Activated CD8-positive, alpha-beta T cell treated with anti-CD3 and anti-CD28 coated beads for 36 hours (primary cell): ENCODE results near the gene C3orf70. TPM values are rescaled to one million over a fixed set of nuclear protein-coding genes. Genes with fewer than 3 reads are reported as not detected.

Experiments used
- ATAC-seq: fragments of 200-7000 bp; cut with Tn5 transposase; one replicate; pipeline ENCODE4 v1.10.0; 2021; ENCODE audit warnings: mild to moderate bottlenecking, moderate library complexity
- CTCF ChIA-PET: fragments of 350-600 bp; sonication (Branson Sonifier 250); formaldehyde crosslinking; loops from one replicate; lab custom pipeline; 2021; ENCODE audit warnings: antibody characterized with exemption; lab: Charles Lee
- POLR2A ChIA-PET: fragments of 350-600 bp; sonication (Branson Sonifier 250); formaldehyde crosslinking; loops from one replicate; lab custom pipeline; 2021; ENCODE audit warnings: antibody characterized with exemption; lab: Charles Lee
- DNase-seq: peaks from one replicate; pipeline ENCODE4 v3.0.0-alpha.2; 2020
- H3K27ac Mint-ChIP-seq: one replicate; pipeline ENCODE4 v1.8.0; 2021; ENCODE audit warnings: mild to moderate bottlenecking, mixed read lengths
- H3K27me3 Mint-ChIP-seq: one replicate; pipeline ENCODE4 v1.8.0; 2021; ENCODE audit warnings: mixed read lengths
- H3K36me3 Mint-ChIP-seq: one replicate; pipeline ENCODE4 v1.8.0; 2021; ENCODE audit warnings: low read depth, mixed read lengths
- H3K4me1 Mint-ChIP-seq: one replicate; pipeline ENCODE4 v1.8.0; 2021; ENCODE audit warnings: low read depth, mixed read lengths
- H3K4me3 Mint-ChIP-seq: one replicate; pipeline ENCODE4 v1.8.0; 2021; ENCODE audit warnings: mild to moderate bottlenecking, moderate library complexity, mixed read lengths
- H3K9me3 Mint-ChIP-seq: one replicate; pipeline ENCODE4 v1.8.0; 2021; ENCODE audit warnings: mixed read lengths
- intact Hi-C: fragments of 100-400 bp; cut with micrococcal nuclease; formaldehyde crosslinking; loops from one replicate; pipeline ENCODE4 v1.10.0; 2022
- total RNA-seq, 2 experiments: library from RNA; stranded (reverse); gene quantifications; one replicate each; pipeline ENCODE4 v1.2.3, GENCODE V29; 2021
- TF ChIP-seq, protein P1 (sequence below): fragments of 200-600 bp; IDR thresholded peaks from one replicate; pipeline ENCODE4 v1.8.0; 2022; ENCODE audit warnings: antibody characterized with exemption, mild to moderate bottlenecking

C3orf70 gene
- total RNA-seq, 2 experiments from 2014 or later = 0.04 TPM; not detected in 1

- POLR2A ChIA-PET = no interaction called here
- Mint-ChIP-seq H3K36me3 (no peaks in the 10 kb centered on the region), H3K27ac (no peak overlapping the region), H3K4me1 (no peaks in the 10 kb centered on the region), H3K27me3 (peaks cover 2% of the 10 kb centered on the region), H3K9me3 (peaks cover 3% of the 10 kb centered on the region), H3K4me3 (no peak overlapping the region)
- intact Hi-C loops = no loop called here
- DNase-seq (no peak), ATAC-seq (no peak)
- TF ChIP-seq, protein P1, sequence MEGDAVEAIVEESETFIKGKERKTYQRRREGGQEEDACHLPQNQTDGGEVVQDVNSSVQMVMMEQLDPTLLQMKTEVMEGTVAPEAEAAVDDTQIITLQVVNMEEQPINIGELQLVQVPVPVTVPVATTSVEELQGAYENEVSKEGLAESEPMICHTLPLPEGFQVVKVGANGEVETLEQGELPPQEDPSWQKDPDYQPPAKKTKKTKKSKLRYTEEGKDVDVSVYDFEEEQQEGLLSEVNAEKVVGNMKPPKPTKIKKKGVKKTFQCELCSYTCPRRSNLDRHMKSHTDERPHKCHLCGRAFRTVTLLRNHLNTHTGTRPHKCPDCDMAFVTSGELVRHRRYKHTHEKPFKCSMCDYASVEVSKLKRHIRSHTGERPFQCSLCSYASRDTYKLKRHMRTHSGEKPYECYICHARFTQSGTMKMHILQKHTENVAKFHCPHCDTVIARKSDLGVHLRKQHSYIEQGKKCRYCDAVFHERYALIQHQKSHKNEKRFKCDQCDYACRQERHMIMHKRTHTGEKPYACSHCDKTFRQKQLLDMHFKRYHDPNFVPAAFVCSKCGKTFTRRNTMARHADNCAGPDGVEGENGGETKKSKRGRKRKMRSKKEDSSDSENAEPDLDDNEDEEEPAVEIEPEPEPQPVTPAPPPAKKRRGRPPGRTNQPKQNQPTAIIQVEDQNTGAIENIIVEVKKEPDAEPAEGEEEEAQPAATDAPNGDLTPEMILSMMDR = no peak
- CTCF ChIA-PET = no interaction called here
Measured at GRCh38 chr3:185066251-185066650, 86.6 kb downstream of the C3orf70 start.

GRCh38 chr3:185065059-185065458, 87.8 kb downstream of the C3orf70 start:
- H3K36me3 Mint-ChIP-seq = no peaks in the 10 kb centered on the region
- POLR2A ChIA-PET = no interaction called here
- TF ChIP-seq, protein P1 = no peak
- H3K27ac Mint-ChIP-seq = no peak overlapping the region
- H3K27me3 Mint-ChIP-seq = peaks cover 2% of the 10 kb centered on the region
- DNase-seq (no peak), ATAC-seq (no peak)
- CTCF ChIA-PET = interaction anchor here (0.8 kb wide), 1 partner anchor 51 kb away, joined by 4 read pairs; no protein-coding TSS in a partner anchor
- peaks cover 11% of the 10 kb centered on the region for H3K9me3 Mint-ChIP-seq
- no peaks in the 10 kb centered on the region for H3K4me1 Mint-ChIP-seq
- H3K4me3 Mint-ChIP-seq = no peak overlapping the region
- intact Hi-C loops = no loop called here

DNA sequence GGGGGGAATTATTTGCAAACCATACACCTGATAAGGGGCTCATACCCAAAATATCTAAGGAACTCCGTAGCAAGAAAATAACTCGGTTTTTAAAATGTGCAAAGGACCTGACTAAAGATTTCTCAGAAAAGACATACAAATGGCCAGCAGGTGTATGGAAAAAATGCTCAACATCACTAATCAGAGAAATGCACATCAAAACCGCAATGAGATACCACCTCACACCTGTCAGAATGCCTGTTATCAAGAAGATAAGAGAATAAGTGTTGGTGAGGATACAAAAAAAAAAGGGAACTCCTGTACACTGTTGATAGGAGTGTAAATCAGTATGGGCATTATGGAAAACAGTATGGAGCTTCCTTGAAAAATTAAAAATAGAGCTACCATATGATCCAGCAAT, 89.4 kb downstream of the C3orf70 start:
- ATAC-seq (no peak), DNase-seq (no peak)
- Mint-ChIP-seq H3K36me3 (no peaks in the 10 kb centered on the region), H3K4me3 (no peak overlapping the region), H3K9me3 (peaks cover 18% of the 10 kb centered on the region), H3K27me3 (peaks cover 2% of the 10 kb centered on the region), H3K4me1 (no peaks in the 10 kb centered on the region), H3K27ac (no peak overlapping the region)
- TF ChIP-seq, protein P1 = no peak
- ChIA-PET POLR2A (no interaction called here), CTCF (interaction anchor here (1.0 kb wide), 1 partner anchor 69 kb away, joined by 4 read pairs; no protein-coding TSS in a partner anchor)
- intact Hi-C loops = no loop called here

DNA sequence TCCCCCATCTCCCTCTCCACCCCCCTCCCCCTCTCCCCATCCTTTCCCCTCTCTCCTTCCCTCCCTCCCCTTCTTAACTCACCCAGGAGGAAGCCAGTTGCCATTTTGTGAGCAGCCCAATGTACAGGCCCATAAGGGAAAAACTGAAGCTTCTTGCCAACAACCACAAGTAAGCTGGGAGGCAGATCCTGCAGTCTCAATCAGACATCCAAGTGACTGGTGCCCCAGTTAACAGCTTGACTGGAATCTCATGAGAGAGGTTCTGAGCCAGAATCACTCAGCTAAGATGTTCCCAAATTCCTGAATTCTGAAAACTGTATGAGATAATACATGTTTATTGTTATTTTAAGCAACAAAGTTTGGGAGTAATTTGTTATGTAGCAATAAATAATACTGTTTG, 90.7 kb downstream of the C3orf70 start:
- no peak overlapping the region for H3K27ac Mint-ChIP-seq
- ChIA-PET POLR2A (no interaction called here), CTCF (no interaction called here)
- no peak for DNase-seq
- TF ChIP-seq, protein P1 = no peak
- H3K4me3 Mint-ChIP-seq = no peak overlapping the region
- H3K9me3 Mint-ChIP-seq = peaks cover 28% of the 10 kb centered on the region
- intact Hi-C loops = no loop called here
- no peaks in the 10 kb centered on the region for H3K4me1 Mint-ChIP-seq
- peaks cover 2% of the 10 kb centered on the region for H3K27me3 Mint-ChIP-seq
- H3K36me3 Mint-ChIP-seq = no peaks in the 10 kb centered on the region
- no peak for ATAC-seq

- CTCF ChIA-PET = no interaction called here
- Mint-ChIP-seq H3K9me3 (peaks cover 35% of the 10 kb centered on the region), H3K27ac (no peak overlapping the region), H3K36me3 (peaks cover 2% of the 10 kb centered on the region), H3K4me3 (no peak overlapping the region), H3K27me3 (peaks cover 2% of the 10 kb centered on the region), H3K4me1 (no peaks in the 10 kb centered on the region)
- ATAC-seq = no peak
- POLR2A ChIA-PET = no interaction called here
- TF ChIP-seq, protein P1 = no peak
- intact Hi-C loops = no loop called here
- DNase-seq = no peak
Measured at GRCh38 chr3:185060655-185061054, 92.2 kb downstream of the C3orf70 start.
